Ishikawa (cell line): ENCODE data around the gene HBEGF.

Source experiments
- CEBPB ChIP-seq: IDR thresholded peaks from 2 replicates; pipeline ENCODE4 v1.6.1; 2012
- CREB1 ChIP-seq: IDR thresholded peaks from 2 replicates; pipeline ENCODE4 v1.6.1; 2012; ENCODE audit warnings: low read depth
- EGR1 ChIP-seq: IDR thresholded peaks from 2 replicates; pipeline ENCODE4 v1.6.1; 2012
- EP300 ChIP-seq: IDR thresholded peaks from 2 replicates; pipeline ENCODE4 v1.6.1; 2012; ENCODE audit warnings: borderline replicate concordance
- FOXM1 ChIP-seq: IDR thresholded peaks from 2 replicates; pipeline ENCODE4 v1.6.1; 2012; ENCODE audit warnings: low read depth, borderline replicate concordance
- MAX ChIP-seq: IDR thresholded peaks from 2 replicates; pipeline ENCODE4 v1.6.1; 2012
- NFIC ChIP-seq: IDR thresholded peaks from 2 replicates; pipeline ENCODE4 v1.6.1; 2012
- RAD21 ChIP-seq: IDR thresholded peaks from 2 replicates; pipeline ENCODE4 v1.6.1; 2012; ENCODE audit warnings: low read depth
- REST ChIP-seq: IDR thresholded peaks from 2 replicates; pipeline ENCODE4 v1.6.1; 2012; ENCODE audit warnings: low read depth, mild to moderate bottlenecking
- TAF1 ChIP-seq: IDR thresholded peaks from 2 replicates; pipeline ENCODE4 v1.6.1; 2012; ENCODE audit warnings: low read depth, mild to moderate bottlenecking
- TCF12 ChIP-seq: IDR thresholded peaks from 2 replicates; pipeline ENCODE4 v1.6.1; 2012; ENCODE audit warnings: low read depth
- TEAD4 ChIP-seq: IDR thresholded peaks from 2 replicates; pipeline ENCODE4 v1.6.1; 2012
- USF1 ChIP-seq: IDR thresholded peaks from 2 replicates; pipeline ENCODE4 v1.6.1; 2012
- YY1 ChIP-seq: IDR thresholded peaks from 2 replicates; pipeline ENCODE4 v1.6.1; 2012; ENCODE audit warnings: low read depth
- ZBTB7A ChIP-seq: IDR thresholded peaks from 2 replicates; pipeline ENCODE4 v1.6.1; 2012; ENCODE audit warnings: low read depth

The HBEGF gene

GRCh38 chr5:140358738-140359310, 12.4 kb upstream of the HBEGF start:
- TF ChIP-seq RAD21 (peak; percentile 4; the same call in 1 of the 2 replicates), NFIC (no peak), TEAD4 (no peak), REST (no peak)

- TF ChIP-seq RAD21, result peak; percentile 86
- TF ChIP-seq REST, result no peak
- no peak for TF ChIP-seq CEBPB
- no peak for TF ChIP-seq EP300
- TF ChIP-seq TEAD4, result peak; percentile 69
- TF ChIP-seq NFIC, result no peak
- TF ChIP-seq CREB1, result no peak
Measured at GRCh38 chr5:140357726-140358093, 11.3 kb upstream of the HBEGF start.

GRCh38 chr5:140356853-140357725, 10.7 kb upstream of the HBEGF start:
- TF ChIP-seq EP300 (no peak), CREB1 (no peak), TCF12 (no peak), USF1 (no peak), EGR1 (no peak), TAF1 (no peak), NFIC (no peak), YY1 (no peak), TEAD4 (no peak), MAX (no peak), ZBTB7A (no peak), FOXM1 (no peak), CEBPB (no peak), RAD21 (no peak), REST (no peak)

- no peak for TF ChIP-seq TAF1
- no peak for TF ChIP-seq TEAD4
- TF ChIP-seq REST, result no peak
- no peak for TF ChIP-seq TCF12
- TF ChIP-seq USF1, result no peak
- TF ChIP-seq CREB1, result no peak
- no peak for TF ChIP-seq YY1
- TF ChIP-seq NFIC, result no peak
- TF ChIP-seq RAD21, result no peak
- no peak for TF ChIP-seq EGR1
- no peak for TF ChIP-seq ZBTB7A
- no peak for TF ChIP-seq EP300
- no peak for TF ChIP-seq MAX
Measured at GRCh38 chr5:140355546-140355945, 9.1 kb upstream of the HBEGF start.
